ENCODE results near the gene GP1BB.
"Not testable (repeated sequence)": the region's sequence is repeated elsewhere in the genome, so short reads cannot be mapped to it uniquely, and the experiment has no call there.

GP1BB gene

DNA sequence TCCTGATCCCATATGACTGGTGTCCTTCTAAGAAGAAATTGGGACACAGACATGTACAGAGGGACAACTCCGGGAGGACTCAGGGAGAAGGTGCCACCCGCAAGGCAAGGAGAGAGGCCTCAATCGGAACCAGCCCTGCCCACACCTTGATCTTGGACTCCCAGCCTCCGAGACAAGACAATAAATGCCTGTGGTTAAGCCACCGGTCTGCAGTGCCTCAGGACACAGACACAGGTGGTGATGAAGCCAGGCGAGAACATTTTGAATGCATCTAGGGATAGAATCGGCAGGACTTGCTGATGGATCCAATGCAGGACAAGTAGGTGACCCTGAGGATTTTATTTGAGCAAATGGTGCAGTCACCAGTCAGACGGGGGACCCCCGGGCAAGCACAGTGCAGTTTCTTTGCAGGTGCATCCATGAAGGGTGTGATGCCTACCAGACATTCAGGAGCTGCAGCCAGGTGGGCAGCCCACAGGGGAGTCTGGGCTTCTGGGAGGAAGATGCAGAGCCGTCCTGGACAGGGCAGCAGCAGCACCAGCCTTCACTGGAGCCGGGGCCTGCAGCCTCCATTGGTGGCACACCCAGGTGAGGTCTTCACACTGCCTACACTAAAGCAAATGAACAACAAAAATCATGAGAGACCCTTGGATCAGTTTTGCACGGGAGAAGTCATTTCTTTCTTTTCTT, 29.2 kb upstream of the GP1BB start:
- no peak for DNase-seq (ENCODE audit: low read depth in 2 of 2)

GRCh38 chr22:19694696-19695095, 28.6 kb upstream of the GP1BB start:
- no peak for DNase-seq (ENCODE audit: low read depth in 2 of 2)

GRCh38 chr22:19696504-19697276, 26.6 kb upstream of the GP1BB start:
- DNase-seq (ENCODE audit: low read depth in 2 of 2) = no peak

DNA sequence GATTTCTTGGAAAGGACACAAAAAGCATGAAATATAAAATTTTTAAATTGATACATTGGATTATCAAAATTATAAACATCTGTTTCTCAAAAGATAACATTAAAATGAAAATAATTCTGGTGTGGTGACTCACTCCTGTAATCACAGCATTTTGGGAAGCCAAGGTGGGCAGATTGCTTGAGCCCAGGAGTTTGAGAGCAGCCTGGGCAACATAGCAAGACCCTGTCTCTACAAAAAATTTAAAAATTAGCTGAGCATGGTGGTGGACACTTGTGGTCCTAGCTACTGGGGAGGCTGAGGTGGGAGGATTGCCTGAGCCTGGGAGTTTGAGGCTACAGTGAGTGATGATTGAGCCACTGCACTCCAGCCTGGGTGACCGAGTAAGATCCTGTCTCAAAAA, 25.5 kb upstream of the GP1BB start:
- DNase-seq (ENCODE audit: low read depth in 2 of 2) = not testable (repeated sequence)

DNA sequence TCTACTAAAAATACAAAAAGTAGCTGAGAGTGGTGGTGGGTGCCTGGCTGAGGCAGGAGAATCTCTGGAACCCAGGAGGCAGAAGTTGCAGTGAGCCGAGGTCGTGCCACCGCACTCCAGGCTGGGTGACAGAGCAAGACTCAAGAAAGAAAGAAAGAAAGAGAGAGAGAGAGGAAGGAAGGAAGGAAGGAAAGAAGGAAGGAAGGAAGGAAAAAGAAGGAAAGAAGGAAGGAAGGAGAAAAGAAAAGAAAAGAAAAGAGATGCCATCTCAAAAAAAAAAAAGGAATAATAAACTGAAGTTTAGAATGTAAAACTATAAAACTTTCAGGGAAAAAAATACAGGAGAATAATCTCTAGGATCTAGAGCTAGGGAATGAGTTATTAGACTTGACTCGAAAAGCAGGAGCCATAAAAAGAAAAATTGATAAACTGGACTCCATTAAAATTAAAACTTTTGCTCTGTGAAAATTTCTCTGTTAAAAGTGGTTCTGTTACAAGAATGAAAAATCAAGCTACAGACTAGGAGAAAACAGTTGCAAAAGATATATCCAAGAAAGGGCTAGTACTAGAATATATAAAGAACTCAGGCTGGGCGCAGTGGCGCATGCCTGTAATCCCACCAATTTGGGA, 22.4 kb upstream of the GP1BB start:
- DNase-seq (ENCODE audit: low read depth in 2 of 2) = no peak

DNA sequence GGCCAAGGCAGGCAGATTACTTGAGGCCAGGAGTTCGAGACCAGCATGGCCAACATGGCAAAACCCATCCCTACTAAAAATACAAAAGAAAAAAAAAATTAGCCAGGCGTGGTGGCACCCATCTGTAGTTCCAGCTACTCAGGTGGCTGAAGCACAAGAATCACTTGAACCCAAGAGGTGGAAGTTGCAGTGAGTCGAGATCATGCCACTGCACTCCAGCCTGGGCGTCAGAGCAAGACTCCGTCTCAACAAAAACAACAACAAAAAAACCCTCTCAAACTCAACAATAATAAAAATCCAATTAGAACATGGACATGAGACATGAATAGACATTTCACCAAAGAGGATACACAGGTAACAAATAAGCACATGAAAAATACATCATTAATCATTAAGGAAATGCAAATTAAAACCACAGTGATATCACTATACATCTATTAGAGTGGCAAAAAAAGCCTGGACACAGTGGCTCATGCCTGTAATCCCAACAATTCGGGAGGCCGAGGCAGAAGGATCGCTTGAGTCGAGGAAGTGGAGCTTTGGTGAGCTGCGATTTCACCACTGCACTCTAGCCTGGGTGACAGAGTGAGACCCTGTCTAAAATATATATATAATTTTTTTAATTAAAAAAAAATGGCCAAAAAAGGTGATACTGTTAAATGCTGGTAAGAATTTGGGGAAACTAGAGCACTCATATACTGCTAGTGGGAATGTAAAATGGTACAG, 21.8 kb upstream of the GP1BB start:
- DNase-seq (ENCODE audit: low read depth in 2 of 2) = no peak

- no peak for DNase-seq (ENCODE audit: low read depth in 2 of 2)
Measured at GRCh38 chr22:19703869-19704268, 19.5 kb upstream of the GP1BB start.

- DNase-seq (ENCODE audit: low read depth in 2 of 2) = no peak
Measured at GRCh38 chr22:19704355-19705015, 18.9 kb upstream of the GP1BB start.

DNA sequence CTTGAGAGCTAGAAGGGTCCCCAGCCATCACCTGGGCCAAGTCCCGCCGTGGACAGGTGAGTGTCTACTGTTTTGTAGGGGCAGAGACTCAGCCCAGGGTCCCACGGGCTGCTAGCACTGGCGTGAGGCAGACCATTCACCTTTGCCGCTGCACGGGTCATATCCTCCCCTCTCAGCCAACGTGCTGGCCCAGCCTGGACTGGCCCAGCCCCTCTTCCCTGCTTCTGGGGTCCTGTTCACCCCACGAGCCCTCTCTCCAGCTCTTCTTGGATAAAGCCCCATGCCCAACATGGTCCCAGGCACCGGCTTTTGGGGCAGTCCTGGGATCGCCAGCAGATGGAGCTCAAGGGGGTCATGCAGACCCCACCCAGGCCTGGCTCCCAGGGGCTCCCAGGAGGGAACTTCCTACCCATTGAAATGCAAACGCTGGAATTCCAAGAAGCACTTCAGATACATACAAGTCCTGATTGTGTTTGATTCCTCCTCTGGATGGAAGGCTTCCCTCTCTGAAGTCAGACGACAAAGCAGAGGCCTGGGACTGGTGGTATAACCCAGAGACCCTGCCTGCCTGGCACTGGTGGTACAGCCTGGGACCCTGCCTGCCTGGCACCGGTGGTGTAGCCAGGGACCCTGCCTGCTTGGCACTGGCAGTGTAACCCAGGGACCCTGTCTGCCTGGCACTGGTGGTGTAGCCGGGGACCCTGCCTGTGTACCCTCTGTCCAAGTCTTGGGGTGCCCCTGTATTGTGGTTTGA, 18.0 kb upstream of the GP1BB start:
- DNase-seq (ENCODE audit: low read depth in 2 of 2) = no peak

GRCh38 chr22:19706661-19707151, 16.6 kb upstream of the GP1BB start:
- no peak for DNase-seq (ENCODE audit: low read depth in 2 of 2)

DNA sequence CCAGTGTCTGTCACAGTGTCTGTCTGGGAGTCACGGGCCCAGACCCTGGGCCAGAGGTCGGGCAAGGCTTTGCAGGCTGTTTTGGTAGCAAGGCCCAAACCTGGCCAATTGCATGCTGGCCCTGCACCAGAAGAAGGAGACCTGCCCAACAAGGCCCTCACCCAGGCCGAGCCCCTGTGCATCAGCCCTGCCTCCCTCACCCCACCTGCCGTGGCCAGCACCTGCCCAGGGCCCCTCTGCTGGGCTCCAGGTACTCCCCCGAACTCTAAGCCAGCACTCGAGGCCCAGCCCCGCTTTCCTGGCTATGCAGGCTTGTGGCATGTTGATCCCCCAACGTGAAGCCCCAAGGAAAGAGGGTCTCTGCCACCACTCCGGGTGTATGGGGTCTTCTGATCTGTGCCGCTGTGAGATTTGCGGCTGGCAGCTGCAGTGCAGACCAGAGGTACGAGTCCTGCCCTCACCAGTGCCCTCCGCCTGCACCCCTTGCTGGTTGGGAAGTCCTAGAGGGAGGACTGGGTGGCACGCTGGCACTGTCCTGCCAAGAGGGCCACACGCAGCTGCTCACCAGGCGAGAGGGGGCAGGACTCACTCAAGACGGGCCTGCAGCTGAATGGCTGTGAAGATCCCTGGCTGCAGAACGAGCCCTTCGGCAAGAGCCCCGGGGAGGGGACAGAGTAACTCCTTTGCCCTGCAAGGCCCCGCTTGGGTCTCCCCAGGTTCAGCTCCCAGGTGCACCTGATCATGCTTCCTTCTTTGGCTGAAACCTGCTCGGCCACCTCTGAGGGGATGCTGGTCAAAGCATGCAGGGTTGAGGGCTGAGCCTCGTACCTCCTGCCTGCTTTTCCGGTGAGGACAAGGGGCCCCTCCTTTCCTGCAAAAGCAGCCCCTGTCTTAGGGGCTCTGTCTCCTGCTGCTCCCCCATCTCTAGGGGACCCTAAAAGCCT, 15.7 kb upstream of the GP1BB start:
- no peak for DNase-seq (ENCODE audit: low read depth in 2 of 2)

DNA sequence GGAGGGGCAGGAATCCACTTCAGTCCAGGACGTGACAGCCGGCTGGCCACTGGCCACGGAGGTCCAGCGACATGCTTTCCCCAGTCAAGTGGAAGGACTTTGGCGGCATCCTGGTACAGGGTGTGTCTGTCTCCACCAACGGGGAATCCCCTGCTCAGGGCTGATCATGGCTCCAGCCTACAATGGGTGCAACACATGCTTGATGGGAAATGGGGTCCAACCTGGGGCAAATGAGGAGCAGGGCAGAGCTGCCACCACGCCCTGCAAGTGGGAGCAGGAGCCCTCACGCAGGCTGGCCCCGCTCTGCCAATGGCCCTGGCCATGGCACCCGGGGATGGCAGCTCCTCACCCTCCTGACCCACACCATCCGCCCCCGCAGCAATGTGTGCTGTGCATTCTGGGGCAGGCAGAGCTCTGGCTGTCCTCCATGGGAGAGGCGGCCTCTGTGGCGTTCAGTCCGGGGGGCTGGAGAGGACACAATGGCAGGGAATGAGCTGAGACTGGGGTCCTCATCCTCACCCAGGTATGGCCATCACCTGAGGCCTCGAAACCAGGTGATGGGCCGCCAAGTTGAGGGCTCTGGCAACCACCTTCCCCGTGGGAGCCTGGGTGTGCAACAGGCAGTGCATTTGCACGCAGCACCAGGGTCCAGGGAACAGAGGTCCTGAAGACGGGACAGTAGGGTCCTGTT, 14.9 kb upstream of the GP1BB start:
- DNase-seq (ENCODE audit: low read depth in 2 of 2) = no peak

- no peak for DNase-seq (ENCODE audit: low read depth in 2 of 2)
Measured at GRCh38 chr22:19709063-19709769, 14.1 kb upstream of the GP1BB start.

GRCh38 chr22:19710020-19710768, 13.1 kb upstream of the GP1BB start:
- no peak for DNase-seq (ENCODE audit: low read depth in 2 of 2)

DNA sequence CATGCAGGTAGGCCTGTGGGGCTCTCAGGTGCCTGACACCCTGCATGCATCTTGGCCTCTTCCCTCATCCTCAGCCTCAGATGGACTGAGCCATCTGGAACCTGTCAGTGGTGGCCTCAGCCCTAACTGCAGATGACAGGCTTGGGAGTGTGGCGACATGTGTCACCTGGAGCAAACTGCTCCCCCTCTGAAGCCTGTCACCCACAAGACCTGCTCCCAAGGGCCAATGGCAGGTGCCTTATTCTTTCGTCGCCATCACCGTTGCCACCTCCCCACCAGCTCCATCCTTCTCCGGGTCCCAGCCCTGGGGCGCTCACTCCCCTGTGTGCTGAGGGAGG, 12.6 kb upstream of the GP1BB start:
- no peak for DNase-seq (ENCODE audit: low read depth in 2 of 2)

GRCh38 chr22:19713245-19713644, 10.1 kb upstream of the GP1BB start:
- no peak for DNase-seq (ENCODE audit: low read depth in 2 of 2)

DNA sequence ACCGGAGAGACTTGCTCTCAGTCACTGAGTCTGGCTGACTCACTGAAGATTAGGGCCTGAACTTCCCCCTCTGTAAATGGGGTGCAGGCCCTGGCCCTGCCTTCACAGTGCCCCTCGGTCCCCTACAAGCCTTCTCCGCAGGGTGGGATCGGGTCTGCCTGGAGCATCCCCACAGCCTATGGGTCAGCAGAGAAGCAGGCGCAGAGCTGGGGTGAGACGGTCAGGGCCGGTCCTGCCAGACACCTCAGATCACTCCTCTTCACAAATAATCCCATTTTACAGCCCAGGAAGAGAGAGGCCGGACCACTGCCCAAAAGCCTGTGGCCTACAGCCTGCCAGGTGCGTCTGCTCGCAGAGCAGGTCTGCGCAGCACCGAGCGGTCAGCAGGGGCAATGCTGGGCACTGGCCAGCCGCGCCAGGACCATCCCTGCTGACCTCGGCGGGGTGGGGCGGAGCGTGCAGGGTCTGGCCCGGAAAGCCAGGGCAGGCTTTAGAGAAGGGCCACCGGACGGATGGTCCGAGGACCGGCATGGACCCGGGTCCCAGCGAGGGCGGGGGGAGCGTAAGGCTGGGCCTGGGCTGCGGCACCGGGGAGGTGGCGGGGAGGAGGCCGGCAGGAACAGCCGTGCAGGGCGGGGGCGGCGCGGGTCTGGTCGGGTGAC, 9.6 kb upstream of the GP1BB start:
- no peak for DNase-seq (ENCODE audit: low read depth in 2 of 2)

Data from stimulated activated CD4-positive, alpha-beta T cell treated with anti-CD3 and anti-CD28 coated beads, Interleukin-15, amount 100 ng/mL, for 48 hours (primary cell).